Right atrium auricular region (tissue), 2 donors: ENCODE measurements around the gene MAMSTR. TPM values are rescaled to one million over a fixed set of nuclear protein-coding genes. Genes with fewer than 3 reads are reported as not detected.

ENCODE experiments used
- DNase-seq: peaks from one replicate; pipeline ENCODE4 v3.0.0-alpha.2; 2019; ENCODE audit warnings: low spot score
- H3K27ac ChIP-seq, 2 donors: fragments of 200-600 bp; sonication (generic); 1 replicate in 1 of 2; 2 replicates in 1 of 2; pipeline ENCODE4 v1.5.1; 2016 to 2019
- H3K27me3 ChIP-seq, 2 donors: fragments of 200-600 bp; sonication (generic); one replicate each; pipeline versions ENCODE4 v1.5.1 to v1.6.0; 2017 to 2019
- H3K36me3 ChIP-seq: fragments of 200-600 bp; sonication (generic); one replicate; pipeline ENCODE4 v1.5.1; 2016
- H3K4me1 ChIP-seq, 2 donors: fragments of 200-600 bp; sonication (generic); one replicate each; pipeline versions ENCODE4 v1.5.1 to v1.6.0; 2017 to 2019
- H3K4me3 ChIP-seq, 2 donors: fragments of 200-600 bp; sonication (generic); 1 replicate in 1 of 2; 2 replicates in 1 of 2; pipeline ENCODE4 v1.5.1; 2017 to 2019; ENCODE audit warnings: mild to moderate bottlenecking in 1 of 2, moderate library complexity in 1 of 2
- H3K9me3 ChIP-seq, 2 donors: fragments of 200-600 bp; sonication (generic); one replicate each; pipeline ENCODE4 v1.5.1; 2019
- CTCF ChIP-seq, 2 donors: fragments of 200-600 bp; sonication (generic); IDR thresholded peaks; one replicate each; pipeline ENCODE4 v1.5.1; 2019; ENCODE audit warnings: antibody characterized with exemption in 2 of 2
- total RNA-seq, 2 donors: library from RNA; depleted of rRNA; stranded (reverse); fragments of >200 nt; gene quantifications; one replicate each; pipeline ENCODE4 v1.1.0, GENCODE V29; 2016

MAMSTR gene
- total RNA-seq, 2 donors from 2014 or later, result 0.70 to 2.4 TPM

DNA sequence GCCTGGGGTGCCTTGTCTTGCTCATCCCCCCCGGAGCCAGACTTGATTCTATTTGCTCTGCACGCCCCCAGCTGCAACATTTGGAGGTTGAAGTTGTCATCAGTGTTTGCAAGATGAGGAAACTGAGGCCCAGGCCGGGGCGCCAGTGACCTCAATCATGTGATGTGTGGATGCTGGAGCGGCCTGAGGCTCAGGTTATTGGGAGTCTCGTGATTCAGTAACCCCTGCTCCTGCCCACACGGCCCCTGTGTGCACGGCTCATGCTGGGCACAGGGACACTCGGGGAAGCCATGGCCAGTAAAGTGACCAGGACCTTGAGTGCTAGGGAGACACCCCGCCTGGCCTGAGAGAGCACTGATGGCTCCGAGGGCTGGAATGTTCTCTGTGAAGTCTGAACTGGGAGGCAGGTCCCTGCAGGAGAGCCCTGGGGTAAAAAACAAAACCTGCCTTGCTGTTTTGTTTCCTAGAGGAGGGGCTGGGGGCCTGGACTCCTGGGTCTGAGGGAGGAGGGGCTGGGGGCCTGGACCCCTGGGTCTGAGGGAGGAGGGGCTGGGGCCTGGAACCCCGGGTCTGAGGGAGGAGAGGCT lies 37.7 kb upstream of the MAMSTR start:
- TF ChIP-seq CTCF (IDR thresholded peaks at IDR 0.05), result no peak
- no peaks in the 10 kb centered on the region for H3K9me3 ChIP-seq
- no peak for DNase-seq
- H3K4me3 ChIP-seq, result no peak overlapping the region
- peaks cover 0 to 10% of the 10 kb centered on the region in 2 donors for H3K4me1 ChIP-seq
- no peaks in the 10 kb centered on the region for H3K36me3 ChIP-seq
- no peaks in the 10 kb centered on the region for H3K27me3 ChIP-seq
- no peak overlapping the region for H3K27ac ChIP-seq

GRCh38 chr19:48756686-48757085 lies 37.2 kb upstream of the MAMSTR start:
- no peak overlapping the region for H3K4me3 ChIP-seq
- no peaks in the 10 kb centered on the region for H3K27me3 ChIP-seq
- no peak overlapping the region for H3K27ac ChIP-seq
- H3K36me3 ChIP-seq, result no peaks in the 10 kb centered on the region
- peaks cover 0 to 13% of the 10 kb centered on the region in 2 donors for H3K4me1 ChIP-seq
- no peak for TF ChIP-seq CTCF (IDR thresholded peaks at IDR 0.05)
- DNase-seq, result no peak
- no peaks in the 10 kb centered on the region for H3K9me3 ChIP-seq

DNA sequence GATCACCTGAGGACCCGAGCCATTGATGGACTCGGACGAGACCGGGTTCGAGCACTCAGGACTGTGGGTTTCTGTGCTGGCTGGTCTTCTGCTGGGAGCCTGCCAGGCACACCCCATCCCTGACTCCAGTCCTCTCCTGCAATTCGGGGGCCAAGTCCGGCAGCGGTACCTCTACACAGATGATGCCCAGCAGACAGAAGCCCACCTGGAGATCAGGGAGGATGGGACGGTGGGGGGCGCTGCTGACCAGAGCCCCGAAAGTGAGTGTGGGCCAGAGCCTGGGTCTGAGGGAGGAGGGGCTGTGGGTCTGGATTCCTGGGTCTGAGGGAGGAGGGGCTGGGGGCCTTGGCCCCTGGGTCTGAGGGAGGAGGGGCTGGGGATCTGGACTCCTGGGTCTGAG lies 36.7 kb upstream of the MAMSTR start:
- no peak overlapping the region for H3K27ac ChIP-seq

DNA sequence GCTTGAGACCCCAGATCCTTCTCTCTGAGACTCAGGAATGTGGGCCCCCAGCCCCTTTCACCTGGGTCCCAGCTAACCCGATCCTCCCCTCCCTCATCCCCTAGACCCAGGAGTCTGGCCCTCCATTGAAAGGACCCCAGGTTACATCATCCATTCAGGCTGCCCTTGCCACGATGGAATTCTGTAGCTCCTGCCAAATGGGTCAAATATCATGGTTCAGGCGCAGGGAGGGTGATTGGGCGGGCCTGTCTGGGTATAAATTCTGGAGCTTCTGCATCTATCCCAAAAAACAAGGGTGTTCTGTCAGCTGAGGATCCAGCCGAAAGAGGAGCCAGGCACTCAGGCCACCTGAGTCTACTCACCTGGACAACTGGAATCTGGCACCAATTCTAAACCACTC lies 36.3 kb upstream of the MAMSTR start:
- Histone ChIP-seq H3K4me3 (no peak overlapping the region), H3K27ac (no peak overlapping the region), H3K27me3 (no peaks in the 10 kb centered on the region), H3K9me3 (no peaks in the 10 kb centered on the region), H3K36me3 (no peaks in the 10 kb centered on the region), H3K4me1 (peaks cover 0 to 19% of the 10 kb centered on the region in 2 donors)
- no peak for TF ChIP-seq CTCF (IDR thresholded peaks at IDR 0.05)
- no peak for DNase-seq

More for the DNA sequence above, 36.7 kb upstream of the MAMSTR start:
- no peak for DNase-seq
- TF ChIP-seq CTCF (IDR thresholded peaks at IDR 0.05), result no peak
- Histone ChIP-seq H3K27me3 (no peaks in the 10 kb centered on the region), H3K4me3 (no peak overlapping the region), H3K9me3 (no peaks in the 10 kb centered on the region), H3K4me1 (peaks cover 0 to 15% of the 10 kb centered on the region in 2 donors), H3K36me3 (no peaks in the 10 kb centered on the region)

GRCh38 chr19:48755084-48755641 lies 35.6 kb upstream of the MAMSTR start, which contains the start of gene FGF21:
TSS of gene FGF21 (plus strand) at chr19:48755524. CDS start at chr19:48756237, 713 bp downstream.
- no peak for TF ChIP-seq CTCF (IDR thresholded peaks at IDR 0.05)
- Histone ChIP-seq H3K4me3 (no peak within 1 kb of the TSS), H3K9me3 (no peaks in the 10 kb centered on the region), H3K36me3 (no peaks in the 10 kb centered on the region), H3K4me1 (peaks cover 0 to 20% of the 10 kb centered on the region in 2 donors), H3K27me3 (no peaks in the 10 kb centered on the region), H3K27ac (no peak within 1 kb of the TSS)
- DNase-seq, result no peak
